Astrocyte of the cerebellum (primary cell): ENCODE data around the gene DTX4.
A peak's percentile ranks its signal among the peaks of the same experiment; 100 is the strongest.

Experiments
- DNase-seq: peaks from one replicate; pipeline ENCODE4 v3.0.0-alpha.2; 2011; ENCODE audit warnings: low read depth
- H3K4me3 ChIP-seq: 2 replicates; pipeline ENCODE4 v1.5.1; 2011; ENCODE audit warnings: mild to moderate bottlenecking, low read depth, low read length, moderate library complexity
- CTCF ChIP-seq: IDR thresholded peaks from 2 replicates; pipeline ENCODE4 v1.5.1; 2012; ENCODE audit warnings: low read length, low read depth, moderate library complexity, mild to moderate bottlenecking; ENCODE audit errors: missing control alignments
- in situ Hi-C: cut with HindIII; loops from 2 replicates; pipeline ENCODE4 v1.10.0; 2017; ENCODE audit warnings: low sequenced_read_pairs

Gene DTX4

GRCh38 chr11:59204746-59205145, 32.8 kb downstream of the DTX4 start:
- in situ Hi-C loops = no loop called here
- no peak for TF ChIP-seq CTCF
- DNase-seq = no peak
- H3K4me3 ChIP-seq = no peak overlapping the region

GRCh38 chr11:59205648-59206047, 33.7 kb downstream of the DTX4 start:
- in situ Hi-C loops = no loop called here
- TF ChIP-seq CTCF = no peak
- H3K4me3 ChIP-seq = no peak overlapping the region
- no peak for DNase-seq

GRCh38 chr11:59206635-59207034, 34.7 kb downstream of the DTX4 start:
- peak; percentile 65 for TF ChIP-seq CTCF
- in situ Hi-C loops = no loop called here
- H3K4me3 ChIP-seq = no peak overlapping the region
- no peak for DNase-seq

- peak; percentile 76 for TF ChIP-seq CTCF
- in situ Hi-C loops = no loop called here
- DNase-seq = peak; percentile 52
- no peak overlapping the region for H3K4me3 ChIP-seq
Observed at GRCh38 chr11:59207988-59208451, 36.1 kb downstream of the DTX4 start.

- TF ChIP-seq CTCF = no peak
- DNase-seq = no peak
- H3K4me3 ChIP-seq = no peak overlapping the region
- in situ Hi-C loops = no loop called here
Observed at GRCh38 chr11:59208956-59209355, 37.0 kb downstream of the DTX4 start.

- no peak overlapping the region for H3K4me3 ChIP-seq
- DNase-seq = no peak
- TF ChIP-seq CTCF = no peak
- in situ Hi-C loops = no loop called here
Observed at GRCh38 chr11:59212222-59212621, 40.3 kb downstream of the DTX4 start.
